HepG2 (cell line): Measurements from ENCODE around the gene TAGLN2. TPM values are rescaled to one million over a fixed set of nuclear protein-coding genes. Genes with fewer than 3 reads are reported as not detected.
A peak's percentile ranks its signal among the peaks of the same experiment; 100 is the strongest.

Experiments
- CAMTA2 ChIP-seq: sonication (generic); formaldehyde crosslinking; IDR thresholded peaks from 2 replicates; pipeline ENCODE4 v1.4.0; 2020; ENCODE audit warnings: mild to moderate bottlenecking, missing genetic modification reagents, borderline replicate concordance
- CHD4 ChIP-seq: fragments of 200-600 bp; sonication (generic); IDR thresholded peaks from 2 replicates; pipeline ENCODE4 v1.7.0; 2017; ENCODE audit warnings: mild to moderate bottlenecking, low read length, borderline replicate concordance
- CREB3 ChIP-seq: sonication (generic); formaldehyde crosslinking; IDR thresholded peaks from 2 replicates; pipeline ENCODE4 v1.5.0; 2020; ENCODE audit warnings: missing genetic modification reagents
- DDIT3 ChIP-seq: sonication (generic); formaldehyde crosslinking; IDR thresholded peaks from 2 replicates; pipeline ENCODE4 v1.4.0; 2020; ENCODE audit warnings: mild to moderate bottlenecking, missing genetic modification reagents
- ESRRA ChIP-seq: sonication (generic); formaldehyde crosslinking; IDR thresholded peaks from 2 replicates; pipeline ENCODE4 v1.5.1; 2020; ENCODE audit warnings: mild to moderate bottlenecking, low read depth, missing genetic modification reagents
- FOXC1 ChIP-seq: sonication (generic); formaldehyde crosslinking; IDR thresholded peaks from 2 replicates; pipeline ENCODE4 v1.8.0; 2022; ENCODE audit warnings: mild to moderate bottlenecking, missing genetic modification reagents, borderline replicate concordance
- FOXK2 ChIP-seq: fragments of 450-650 bp; IDR thresholded peaks from 2 replicates; pipeline ENCODE4 v1.6.1; 2016
- HOXA5 ChIP-seq: sonication (generic); formaldehyde crosslinking; IDR thresholded peaks from 2 replicates; pipeline ENCODE4 v1.4.0; 2020; ENCODE audit warnings: missing genetic modification reagents
- MBNL3 ChIP-seq: fragments of 250-450 bp; sonication (Bioruptor Pico); conservative IDR thresholded peaks from 2 replicates; pipeline ENCODE4 v1.8.0; 2022; ENCODE audit warnings: mild to moderate bottlenecking, inconsistent platforms
- MTA1 ChIP-seq: sonication (generic); formaldehyde crosslinking; IDR thresholded peaks from 2 replicates; pipeline ENCODE4 v1.4.0; 2020; ENCODE audit warnings: missing genetic modification reagents, mild to moderate bottlenecking, borderline replicate concordance
- PAX8 ChIP-seq: sonication (generic); formaldehyde crosslinking; IDR thresholded peaks from 2 replicates; pipeline ENCODE4 v1.8.0; 2022; ENCODE audit warnings: mild to moderate bottlenecking, missing genetic modification reagents, borderline replicate concordance
- RFXANK ChIP-seq: IDR thresholded peaks from 2 replicates; pipeline ENCODE4 v1.6.1; 2016
- SOX6 ChIP-seq, 2 experiments: fragments of 450-650 bp in 1 of 2; sonication (generic) in 1 of 2; formaldehyde crosslinking in 1 of 2; IDR thresholded peaks; 2 replicates each; pipeline versions ENCODE4 v1.4.0 to v1.6.1; 2017 to 2020; ENCODE audit warnings: antibody characterized with exemption in 1 of 2, mild to moderate bottlenecking in 1 of 2, missing genetic modification reagents in 1 of 2
- TEAD2 ChIP-seq: sonication (generic); formaldehyde crosslinking; IDR thresholded peaks from 2 replicates; pipeline ENCODE4 v1.9.0; 2021; ENCODE audit warnings: missing genetic modification reagents
- YEATS4 ChIP-seq: sonication (generic); formaldehyde crosslinking; IDR thresholded peaks from 2 replicates; pipeline ENCODE4 v1.4.0; 2020; ENCODE audit warnings: missing genetic modification reagents, borderline replicate concordance
- ZBTB21 ChIP-seq: sonication (generic); formaldehyde crosslinking; IDR thresholded peaks from 2 replicates; pipeline ENCODE4 v1.4.0; 2020; ENCODE audit warnings: missing genetic modification reagents
- ZNF10 ChIP-seq: sonication (generic); formaldehyde crosslinking; IDR thresholded peaks from 2 replicates; pipeline ENCODE4 v1.4.0; 2020; ENCODE audit warnings: mild to moderate bottlenecking, low read depth, missing genetic modification reagents, borderline replicate concordance
- ZNF17 ChIP-seq: sonication (generic); formaldehyde crosslinking; IDR thresholded peaks from 2 replicates; pipeline ENCODE4 v1.5.0; 2020; ENCODE audit warnings: mild to moderate bottlenecking, missing genetic modification reagents
- ZNF232 ChIP-seq: sonication (generic); formaldehyde crosslinking; IDR thresholded peaks from 2 replicates; pipeline ENCODE4 v1.4.0; 2020; ENCODE audit warnings: missing genetic modification reagents, borderline replicate concordance
- ZNF24 ChIP-seq: fragments of 450-650 bp; IDR thresholded peaks from 2 replicates; pipeline ENCODE4 v1.6.1; 2017; ENCODE audit warnings: antibody characterized with exemption, mild to moderate bottlenecking
- ZNF720 ChIP-seq: sonication (generic); formaldehyde crosslinking; IDR thresholded peaks from 2 replicates; pipeline ENCODE4 v1.4.0; 2020; ENCODE audit warnings: missing genetic modification reagents
- ZNF883 ChIP-seq: sonication (generic); formaldehyde crosslinking; IDR thresholded peaks from 2 replicates; pipeline ENCODE4 v1.5.1; 2020; ENCODE audit warnings: mild to moderate bottlenecking, missing genetic modification reagents; ENCODE audit errors: not compliant biosample characterization
- polyA plus RNA-seq, 8 experiments: library from polyadenylated mRNA; depleted of rRNA in 3 of 8; stranded (reverse) in 7 of 8; unstranded in 1 of 8; fragments of >200 nt; fragmentation: Illumina TruSeq in 4 of 8; extraction: Trizol in 4 of 8; gene quantifications; 2 replicates each; pipeline versions ENCODE4 v1.2.1 to v1.2.3, GENCODE V29; 2011 to 2016; ENCODE audit warnings: low read depth in 4 of 8, missing spikeins in 1 of 8, mixed read lengths in 1 of 8; ENCODE audit not compliant: insufficient read depth in 1 of 8
- total RNA-seq, 5 experiments: library from RNA; depleted of rRNA; stranded (reverse); fragments of >200 nt; fragmentation: Illumina TruSeq; extraction: Trizol; gene quantifications; 2 replicates each; pipeline ENCODE4 v1.2.3, GENCODE V29; 2016; ENCODE audit warnings: low read depth in 1 of 5
- TF ChIP-seq, protein P1 (sequence below): sonication (generic); formaldehyde crosslinking; IDR thresholded peaks from 2 replicates; pipeline ENCODE4 v1.9.0; 2021; ENCODE audit warnings: missing genetic modification reagents, mild to moderate bottlenecking, borderline replicate concordance
- TF ChIP-seq, protein P2 (sequence below): sonication (generic); formaldehyde crosslinking; IDR thresholded peaks from 2 replicates; pipeline ENCODE4 v1.4.0; 2020; ENCODE audit warnings: missing genetic modification reagents, borderline replicate concordance
- TF ChIP-seq, protein P3 (sequence below): IDR thresholded peaks from 2 replicates; pipeline ENCODE4 v1.6.1; 2016; ENCODE audit warnings: missing compliant biosample characterization, missing genetic modification reagents, borderline replicate concordance

Gene TAGLN2
- total and polyA plus RNA-seq, 2 of the 13 experiments (the other 11 are each of a cell fraction or from before 2014, with no cell fraction given), result 6.7 to 17.2 TPM

GRCh38 chr1:159970932-159971342 lies 45.6 kb upstream of the TAGLN2 start (continued):
- TF ChIP-seq ZNF24 (no peak), ZBTB21 (CRISPR knock-in tag) (no peak), FOXK2 (no peak), CREB3 (CRISPR knock-in tag) (no peak), ZNF883 (CRISPR knock-in tag) (no peak), ZNF17 (CRISPR knock-in tag) (no peak), ZNF10 (CRISPR knock-in tag) (no peak), RFXANK (CRISPR knock-in tag) (no peak), FOXC1 (no peak), ZNF720 (no peak), CHD4 (no peak), ESRRA (no peak), DDIT3 (CRISPR knock-in tag) (no peak), ZNF232 (no peak), MBNL3 (CRISPR knock-in tag) (no peak), PAX8 (no peak), MTA1 (CRISPR knock-in tag) (no peak), YEATS4 (CRISPR knock-in tag) (no peak), HOXA5 (peak; percentile 91), TEAD2 (no peak; the same call in 1 of the 2 replicates), SOX6 (IDR thresholded peaks at IDR 0.05) (no peak), SOX6 (CRISPR knock-in tag; IDR thresholded peaks at IDR 0.05) (peak; percentile 94), CAMTA2 (CRISPR knock-in tag) (no peak)
- TF ChIP-seq, protein P1, sequence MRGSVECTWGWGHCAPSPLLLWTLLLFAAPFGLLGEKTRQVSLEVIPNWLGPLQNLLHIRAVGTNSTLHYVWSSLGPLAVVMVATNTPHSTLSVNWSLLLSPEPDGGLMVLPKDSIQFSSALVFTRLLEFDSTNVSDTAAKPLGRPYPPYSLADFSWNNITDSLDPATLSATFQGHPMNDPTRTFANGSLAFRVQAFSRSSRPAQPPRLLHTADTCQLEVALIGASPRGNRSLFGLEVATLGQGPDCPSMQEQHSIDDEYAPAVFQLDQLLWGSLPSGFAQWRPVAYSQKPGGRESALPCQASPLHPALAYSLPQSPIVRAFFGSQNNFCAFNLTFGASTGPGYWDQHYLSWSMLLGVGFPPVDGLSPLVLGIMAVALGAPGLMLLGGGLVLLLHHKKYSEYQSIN (CRISPR knock-in tag), result no peak
- TF ChIP-seq, protein P2, sequence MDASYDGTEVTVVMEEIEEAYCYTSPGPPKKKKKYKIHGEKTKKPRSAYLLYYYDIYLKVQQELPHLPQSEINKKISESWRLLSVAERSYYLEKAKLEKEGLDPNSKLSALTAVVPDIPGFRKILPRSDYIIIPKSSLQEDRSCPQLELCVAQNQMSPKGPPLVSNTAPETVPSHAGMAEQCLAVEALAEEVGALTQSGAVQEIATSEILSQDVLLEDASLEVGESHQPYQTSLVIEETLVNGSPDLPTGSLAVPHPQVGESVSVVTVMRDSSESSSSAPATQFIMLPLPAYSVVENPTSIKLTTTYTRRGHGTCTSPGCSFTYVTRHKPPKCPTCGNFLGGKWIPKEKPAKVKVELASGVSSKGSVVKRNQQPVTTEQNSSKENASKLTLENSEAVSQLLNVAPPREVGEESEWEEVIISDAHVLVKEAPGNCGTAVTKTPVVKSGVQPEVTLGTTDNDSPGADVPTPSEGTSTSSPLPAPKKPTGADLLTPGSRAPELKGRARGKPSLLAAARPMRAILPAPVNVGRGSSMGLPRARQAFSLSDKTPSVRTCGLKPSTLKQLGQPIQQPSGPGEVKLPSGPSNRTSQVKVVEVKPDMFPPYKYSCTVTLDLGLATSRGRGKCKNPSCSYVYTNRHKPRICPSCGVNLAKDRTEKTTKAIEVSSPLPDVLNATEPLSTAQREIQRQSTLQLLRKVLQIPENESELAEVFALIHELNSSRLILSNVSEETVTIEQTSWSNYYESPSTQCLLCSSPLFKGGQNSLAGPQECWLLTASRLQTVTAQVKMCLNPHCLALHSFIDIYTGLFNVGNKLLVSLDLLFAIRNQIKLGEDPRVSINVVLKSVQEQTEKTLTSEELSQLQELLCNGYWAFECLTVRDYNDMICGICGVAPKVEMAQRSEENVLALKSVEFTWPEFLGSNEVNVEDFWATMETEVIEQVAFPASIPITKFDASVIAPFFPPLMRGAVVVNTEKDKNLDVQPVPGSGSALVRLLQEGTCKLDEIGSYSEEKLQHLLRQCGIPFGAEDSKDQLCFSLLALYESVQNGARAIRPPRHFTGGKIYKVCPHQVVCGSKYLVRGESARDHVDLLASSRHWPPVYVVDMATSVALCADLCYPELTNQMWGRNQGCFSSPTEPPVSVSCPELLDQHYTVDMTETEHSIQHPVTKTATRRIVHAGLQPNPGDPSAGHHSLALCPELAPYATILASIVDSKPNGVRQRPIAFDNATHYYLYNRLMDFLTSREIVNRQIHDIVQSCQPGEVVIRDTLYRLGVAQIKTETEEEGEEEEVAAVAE (CRISPR knock-in tag), result no peak
- TF ChIP-seq, protein P3, sequence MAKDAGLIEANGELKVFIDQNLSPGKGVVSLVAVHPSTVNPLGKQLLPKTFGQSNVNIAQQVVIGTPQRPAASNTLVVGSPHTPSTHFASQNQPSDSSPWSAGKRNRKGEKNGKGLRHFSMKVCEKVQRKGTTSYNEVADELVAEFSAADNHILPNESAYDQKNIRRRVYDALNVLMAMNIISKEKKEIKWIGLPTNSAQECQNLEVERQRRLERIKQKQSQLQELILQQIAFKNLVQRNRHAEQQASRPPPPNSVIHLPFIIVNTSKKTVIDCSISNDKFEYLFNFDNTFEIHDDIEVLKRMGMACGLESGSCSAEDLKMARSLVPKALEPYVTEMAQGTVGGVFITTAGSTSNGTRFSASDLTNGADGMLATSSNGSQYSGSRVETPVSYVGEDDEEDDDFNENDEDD (CRISPR knock-in tag), result peak; percentile 79; the same call in 1 of the 2 replicates
